ACHN (cell line): ENCODE data around the gene BIRC6.
A peak's percentile ranks its signal among the peaks of the same experiment; 100 is the strongest.
"Not testable (repeated sequence)": the region's sequence is repeated elsewhere in the genome, so short reads cannot be mapped to it uniquely, and the experiment has no call there.

Source experiments
- DNase-seq: peaks from one replicate; pipeline ENCODE4 v3.0.0-alpha.2; 2015
- in situ Hi-C: cut with HindIII; loops from 2 replicates; pipeline ENCODE4 v1.10.0; 2017; ENCODE audit warnings: low sequenced_read_pairs, low pct_ligation_motif_present, low pct_unique_long_range_greater_than_20kb

Gene BIRC6

GRCh38 chr2:32538735-32539134 lies 181.9 kb downstream of the BIRC6 start:
- no peak for DNase-seq
- in situ Hi-C loops = no loop called here

GRCh38 chr2:32552483-32552882 lies 195.7 kb downstream of the BIRC6 start:
- in situ Hi-C loops, DNase-seq: not testable (repeated sequence)

GRCh38 chr2:32553829-32554432 lies 197.1 kb downstream of the BIRC6 start:
- in situ Hi-C loops = no loop called here
- peak; percentile 62 for DNase-seq

- in situ Hi-C loops = no loop called here
Observed at GRCh38 chr2:32558492-32558891, 201.7 kb downstream of the BIRC6 start.

DNA sequence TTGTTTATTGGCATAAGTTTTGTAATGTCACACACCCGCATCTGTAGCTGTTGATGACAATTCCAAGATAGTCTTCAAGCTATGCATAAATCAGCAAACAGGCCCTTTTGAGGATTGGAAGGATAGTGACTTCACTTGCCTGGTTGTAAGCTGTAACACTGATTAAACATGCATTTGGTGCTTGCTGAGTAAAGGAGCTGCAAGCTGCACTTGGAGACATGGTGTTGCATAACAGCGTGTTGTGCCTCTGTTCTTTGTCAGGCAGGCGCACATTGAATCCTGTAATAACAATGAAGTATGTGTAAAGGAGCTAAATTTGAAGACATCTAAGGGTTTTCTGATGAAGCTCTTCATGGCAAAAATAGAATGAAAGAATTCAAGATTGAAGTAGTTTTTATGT lies 202.3 kb downstream of the BIRC6 start:
- in situ Hi-C loops = no loop called here
- no peak for DNase-seq

More at GRCh38 chr2:32558492-32558891, 201.7 kb downstream of the BIRC6 start:
- no peak for DNase-seq

GRCh38 chr2:32562906-32563305 lies 206.1 kb downstream of the BIRC6 start:
- DNase-seq = no peak
- in situ Hi-C loops = no loop called here

GRCh38 chr2:32564417-32565035 lies 207.7 kb downstream of the BIRC6 start:
- no peak for DNase-seq
- in situ Hi-C loops = no loop called here

GRCh38 chr2:32565902-32566301 lies 209.1 kb downstream of the BIRC6 start:
- in situ Hi-C loops = no loop called here
- DNase-seq = no peak

GRCh38 chr2:32572030-32572429 lies 215.2 kb downstream of the BIRC6 start:
- in situ Hi-C loops = no loop called here
- DNase-seq = no peak

DNA sequence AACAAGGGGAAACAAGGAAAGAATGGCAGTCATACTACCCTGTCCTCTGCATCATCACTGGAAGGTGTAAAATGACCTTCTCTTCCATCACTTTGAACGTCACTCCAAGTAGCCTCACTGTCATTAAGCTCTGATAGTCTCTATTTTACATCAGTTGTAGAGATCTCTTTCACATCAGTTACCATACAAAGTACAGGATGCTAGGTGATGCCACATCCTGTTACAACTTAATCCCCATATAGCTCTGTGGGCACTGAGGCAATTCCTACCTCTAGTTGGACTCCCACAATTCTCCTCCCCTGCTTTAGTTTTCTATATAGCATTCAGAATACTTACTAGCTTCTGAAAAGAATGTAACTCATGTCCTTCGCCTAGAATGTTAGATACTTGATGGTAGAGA lies 215.9 kb downstream of the BIRC6 start:
- in situ Hi-C loops = no loop called here
- no peak for DNase-seq

- DNase-seq = no peak
- in situ Hi-C loops = no loop called here
Observed at GRCh38 chr2:32591669-32592463, 235.0 kb downstream of the BIRC6 start.

DNA sequence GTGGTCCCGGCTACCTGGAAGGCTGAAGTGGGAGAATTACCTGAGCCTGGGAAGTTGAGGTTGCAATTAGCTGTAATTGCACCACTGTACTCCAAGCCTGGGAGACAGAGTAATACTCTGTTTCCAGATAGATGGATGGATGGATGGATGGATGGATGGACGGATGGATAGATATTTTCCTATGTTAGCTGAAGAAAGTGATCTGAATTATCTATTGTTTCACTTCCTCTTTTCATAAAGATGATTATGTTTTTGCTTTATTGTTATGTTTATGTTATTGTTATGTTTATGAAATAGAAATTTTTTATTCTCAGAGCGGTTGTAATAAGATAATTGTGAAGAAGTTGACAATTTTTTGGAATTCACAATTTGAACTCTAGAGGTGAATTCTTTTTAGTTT lies 237.8 kb downstream of the BIRC6 start:
- in situ Hi-C loops = no loop called here
- no peak for DNase-seq

DNA sequence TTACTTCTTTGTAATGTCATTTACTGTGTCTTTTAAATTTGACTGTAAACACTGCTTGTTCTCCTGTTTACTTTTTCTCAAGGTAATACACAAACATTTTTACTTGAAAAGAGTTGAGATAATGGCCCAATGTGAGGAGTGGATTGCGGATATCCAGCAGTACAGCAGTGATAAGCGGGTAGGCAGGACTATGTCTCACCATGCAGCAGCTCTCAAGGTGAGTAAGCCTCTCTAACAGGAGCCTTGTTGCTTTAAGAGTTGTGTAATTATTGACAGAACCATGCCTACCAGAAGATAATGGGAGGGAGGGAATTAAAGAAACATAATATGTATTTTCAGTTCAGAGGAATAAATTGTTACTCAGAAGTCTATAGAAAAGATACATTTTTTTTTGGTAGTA lies 254.5 kb downstream of the BIRC6 start:
- in situ Hi-C loops = no loop called here

GRCh38 chr2:32611771-32612170 lies 254.9 kb downstream of the BIRC6 start:
- in situ Hi-C loops = no loop called here
- DNase-seq = no peak

More for the DNA sequence above, 254.5 kb downstream of the BIRC6 start:
- peak; percentile 24 for DNase-seq

- in situ Hi-C loops = no loop called here
Observed at GRCh38 chr2:32614084-32614483, 257.3 kb downstream of the BIRC6 start.

GRCh38 chr2:32617599-32618189 lies 260.9 kb downstream of the BIRC6 start:
- DNase-seq = no peak
- in situ Hi-C loops = no loop called here

More at GRCh38 chr2:32614084-32614483, 257.3 kb downstream of the BIRC6 start:
- no peak for DNase-seq

GRCh38 chr2:32622570-32623310 lies 265.9 kb downstream of the BIRC6 start:
- in situ Hi-C loops = no loop called here
- DNase-seq = no peak

GRCh38 chr2:32623311-32623706 lies 266.5 kb downstream of the BIRC6 start:
- in situ Hi-C loops = no loop called here
- no peak for DNase-seq

DNA sequence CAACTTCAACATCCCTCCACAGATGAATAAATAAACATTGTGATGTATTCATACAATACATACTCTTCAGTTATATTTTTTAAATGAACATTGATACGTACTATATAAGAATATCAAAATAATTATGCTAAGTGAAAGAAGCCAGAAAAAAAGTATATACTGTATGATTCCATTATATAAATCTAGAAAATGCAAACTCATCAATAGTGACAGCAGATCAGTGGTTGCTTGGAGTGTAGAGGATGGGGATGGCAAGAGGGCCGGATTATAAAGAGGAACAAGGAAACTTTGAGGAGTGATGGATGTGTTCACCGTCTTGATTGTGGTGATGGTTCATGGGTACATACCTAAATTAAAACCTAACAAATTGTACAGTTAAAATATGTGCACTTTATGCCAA lies 268.0 kb downstream of the BIRC6 start:
- in situ Hi-C loops = no loop called here
- DNase-seq = no peak
